HG03066 (cell line): ENCODE results near the gene PMM2.

ENCODE experiments used
- ATAC-seq: cut with Tn5 transposase; IDR thresholded peaks from one replicate; pipeline ENCODE4 v1.9.1; 2021; ENCODE audit warnings: low read depth; ENCODE audit not compliant: unreplicated experiment

PMM2 gene

DNA sequence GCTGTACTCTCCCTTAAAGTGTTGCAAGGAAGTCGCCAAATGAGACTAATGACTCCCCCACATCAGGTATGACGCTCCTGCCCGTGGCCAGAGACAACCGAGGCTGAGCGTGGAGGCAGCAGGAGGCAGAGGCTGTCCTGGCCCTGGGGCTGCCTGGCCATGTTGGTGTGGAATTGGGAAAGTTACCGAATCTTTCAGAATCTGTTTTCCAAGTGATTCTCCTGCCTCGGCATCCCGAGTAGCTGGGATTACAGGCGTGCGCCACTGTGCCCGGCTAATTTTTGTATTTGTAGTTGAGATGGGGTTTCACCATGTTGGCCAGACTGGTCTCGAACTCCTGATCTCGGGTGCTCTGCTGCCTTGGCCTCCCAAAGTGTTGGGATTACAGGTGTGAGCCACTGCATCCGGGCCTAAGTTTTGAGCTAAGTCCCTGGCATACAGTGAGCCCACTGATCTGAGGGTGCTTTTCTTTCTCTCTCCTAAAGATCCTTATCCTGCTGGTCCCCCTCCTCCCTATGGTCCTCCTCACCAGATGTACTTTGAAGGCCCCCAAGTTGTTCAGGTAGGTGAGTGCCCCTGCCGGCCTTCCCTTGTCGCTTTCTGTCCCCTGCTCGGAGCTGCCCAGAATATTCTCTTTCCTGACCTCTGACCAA is 85.2 kb downstream of the PMM2 start:
- no peak for ATAC-seq

DNA sequence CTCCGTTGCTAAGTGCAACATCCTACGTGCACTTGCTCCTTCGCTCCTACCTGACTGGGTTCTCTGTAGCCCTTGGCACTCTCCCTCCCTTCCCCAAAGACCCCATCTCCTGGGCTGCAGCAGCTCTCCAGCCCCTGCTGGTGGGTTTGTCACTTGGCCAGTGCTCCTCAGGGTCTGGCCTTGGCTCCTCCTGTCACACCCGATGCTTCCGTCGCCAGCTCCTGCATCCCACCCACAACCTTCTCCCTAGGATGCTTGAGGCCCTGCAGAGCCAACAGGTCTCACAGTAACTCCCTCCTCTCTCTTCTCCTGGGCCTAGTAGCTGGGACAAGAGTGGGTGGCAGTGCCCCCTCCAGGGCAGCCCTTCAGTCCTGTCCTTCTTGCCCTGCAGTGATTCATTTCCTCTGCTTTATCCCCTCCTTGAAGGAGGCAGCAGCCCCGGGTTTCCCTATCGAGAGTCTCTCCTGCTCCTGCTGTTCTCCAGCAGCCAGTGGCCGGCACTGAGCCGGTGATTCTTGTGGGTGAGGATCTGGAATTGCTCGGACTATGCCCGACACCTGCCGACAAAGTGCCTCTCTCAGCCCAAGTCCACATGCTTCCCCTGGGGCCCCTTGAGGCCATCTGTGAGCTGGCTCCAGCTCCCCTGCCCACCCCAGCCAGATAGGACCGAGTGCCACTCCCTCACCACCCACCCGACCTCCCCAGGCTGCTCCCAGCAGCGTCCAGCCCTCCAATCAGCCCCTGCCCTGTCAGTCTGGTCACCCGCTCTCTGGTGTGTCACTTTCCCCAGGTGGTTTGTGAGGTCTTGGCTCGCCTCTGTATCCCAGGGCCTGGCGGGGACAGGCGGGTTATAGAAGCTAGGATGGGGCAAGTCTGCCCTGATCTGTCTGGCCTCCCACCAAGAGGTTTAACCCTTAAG is 88.3 kb downstream of the PMM2 start:
- ATAC-seq = no peak

DNA sequence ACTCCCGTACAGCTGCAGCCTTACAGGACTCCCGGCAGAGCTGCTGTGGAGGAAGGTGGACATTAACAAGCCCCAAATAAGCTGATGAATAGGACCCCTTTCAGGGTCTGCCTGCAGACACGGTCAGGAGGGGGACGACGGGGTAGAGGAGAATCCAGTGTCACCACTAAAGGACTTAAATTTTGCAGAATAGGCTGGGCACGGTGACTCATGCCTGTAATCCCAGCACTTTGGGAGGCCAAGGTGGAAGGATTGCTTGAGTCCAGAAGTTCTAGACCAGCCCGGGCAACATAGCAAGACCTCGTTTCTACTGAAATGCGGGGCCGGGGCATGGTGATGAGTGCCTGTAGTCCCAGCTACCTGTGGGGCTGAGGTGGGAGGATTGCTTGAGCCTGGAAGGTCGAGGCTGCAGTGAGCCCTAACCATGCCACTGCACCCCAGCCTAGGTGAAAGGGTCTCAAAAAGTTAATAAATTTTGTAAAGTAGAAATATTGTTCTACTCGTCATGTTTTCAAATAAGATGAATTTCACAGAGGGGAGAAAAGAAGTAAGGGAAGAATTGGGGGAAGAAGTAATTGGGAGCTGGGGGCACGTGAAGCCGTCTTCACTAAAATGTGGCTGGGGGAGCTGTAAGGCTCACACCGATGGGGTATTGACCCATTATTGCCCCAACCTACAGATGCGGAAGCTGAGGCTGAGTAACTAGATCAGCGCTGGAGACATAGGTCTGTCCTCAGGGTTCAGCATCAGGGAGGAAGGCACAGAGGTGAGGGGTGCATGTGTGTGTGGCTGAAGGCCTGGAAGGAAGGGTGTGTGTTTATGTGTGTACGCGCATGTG is 89.2 kb downstream of the PMM2 start:
- no peak for ATAC-seq

DNA sequence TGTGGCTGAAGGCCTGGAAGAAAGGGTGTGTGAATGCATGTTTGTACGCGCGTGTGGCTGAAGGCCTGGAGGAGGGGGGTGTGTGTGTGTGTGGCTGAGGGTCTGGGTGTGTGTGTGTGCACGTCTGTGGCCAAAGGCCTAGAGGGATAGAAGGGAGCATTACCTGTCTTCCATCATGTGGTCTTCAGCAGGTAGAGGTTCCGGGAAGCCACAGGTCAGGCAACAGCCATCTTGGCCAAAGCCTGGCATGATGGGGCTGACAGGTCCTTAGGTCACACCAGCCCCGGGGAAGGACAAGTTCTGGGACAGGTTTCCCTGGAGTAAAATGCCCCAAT is 89.8 kb downstream of the PMM2 start:
- ATAC-seq = no peak

DNA sequence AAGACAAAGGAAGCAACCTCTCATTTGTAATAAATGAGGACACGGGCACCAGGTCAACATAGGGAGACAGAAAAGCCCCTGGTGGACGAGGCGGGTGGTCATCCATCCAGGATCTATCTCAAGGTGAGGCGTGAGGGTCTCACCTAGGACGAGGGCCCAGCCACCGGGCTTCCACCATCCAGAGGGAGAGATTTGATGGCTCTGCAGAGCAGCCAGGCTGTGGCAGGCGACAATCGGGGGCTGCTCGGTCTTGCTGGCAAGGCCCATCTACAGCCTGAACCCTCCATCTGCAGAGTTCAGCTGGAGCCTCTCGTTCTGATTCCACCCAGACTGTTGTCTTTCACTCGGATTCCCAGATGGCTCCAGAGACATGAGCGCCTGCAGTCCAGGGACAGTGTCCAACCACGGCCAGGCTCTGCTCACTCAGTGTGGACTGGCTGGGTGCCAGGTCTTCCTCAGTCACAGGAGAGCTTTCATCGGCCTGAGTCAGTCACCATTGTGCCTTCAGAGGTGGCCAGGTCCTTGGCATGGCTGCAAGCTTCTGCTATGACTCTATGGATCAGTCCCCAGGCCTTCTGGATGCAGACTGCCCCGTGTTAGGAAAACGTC is 90.4 kb downstream of the PMM2 start:
- no peak for ATAC-seq

DNA sequence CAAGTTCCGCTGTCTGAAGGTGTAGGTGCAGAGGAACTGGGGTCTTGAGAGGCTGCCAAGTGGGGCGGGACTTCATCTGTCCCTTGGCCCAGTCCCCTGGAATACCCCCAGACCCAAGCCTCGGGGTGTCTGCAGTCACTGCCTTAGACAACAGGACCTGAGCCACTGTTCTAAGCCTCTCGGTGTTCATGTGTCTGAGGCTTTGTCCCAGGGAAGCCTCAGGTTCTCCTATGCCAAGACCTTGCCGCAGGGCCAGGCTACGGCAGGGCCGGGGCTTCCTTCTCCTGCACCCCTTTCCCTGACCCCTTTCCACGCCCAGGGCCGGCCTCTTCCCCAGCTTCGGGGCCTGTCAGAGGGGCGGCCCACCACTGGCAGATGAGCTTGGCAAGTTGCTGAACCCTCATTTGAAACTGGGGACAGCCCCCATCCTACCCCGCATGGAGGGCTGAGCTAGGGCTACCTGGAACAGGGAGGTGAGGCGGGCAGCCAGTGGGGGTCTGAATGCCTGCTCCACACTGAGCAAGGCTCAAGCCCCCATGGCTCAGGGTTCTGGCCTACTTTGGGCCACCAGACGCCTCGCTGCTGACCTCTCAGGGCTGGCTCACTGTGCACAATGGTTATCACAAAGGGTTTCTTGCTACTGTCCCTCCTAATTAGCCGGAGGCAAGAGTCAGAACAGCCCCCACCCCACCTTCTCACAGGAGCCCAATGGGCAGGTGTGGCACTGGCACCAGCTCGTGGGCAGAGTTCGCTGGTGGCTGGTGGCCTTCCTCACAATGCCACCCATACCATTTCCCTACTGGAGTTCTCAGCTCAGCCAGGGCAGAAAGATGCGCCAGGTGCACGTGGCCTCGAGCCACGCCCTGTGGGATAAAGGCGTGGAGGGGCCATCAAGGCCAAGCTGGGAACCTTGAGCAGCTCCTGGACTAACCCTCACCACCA is 91.6 kb downstream of the PMM2 start:
- no peak for ATAC-seq

DNA sequence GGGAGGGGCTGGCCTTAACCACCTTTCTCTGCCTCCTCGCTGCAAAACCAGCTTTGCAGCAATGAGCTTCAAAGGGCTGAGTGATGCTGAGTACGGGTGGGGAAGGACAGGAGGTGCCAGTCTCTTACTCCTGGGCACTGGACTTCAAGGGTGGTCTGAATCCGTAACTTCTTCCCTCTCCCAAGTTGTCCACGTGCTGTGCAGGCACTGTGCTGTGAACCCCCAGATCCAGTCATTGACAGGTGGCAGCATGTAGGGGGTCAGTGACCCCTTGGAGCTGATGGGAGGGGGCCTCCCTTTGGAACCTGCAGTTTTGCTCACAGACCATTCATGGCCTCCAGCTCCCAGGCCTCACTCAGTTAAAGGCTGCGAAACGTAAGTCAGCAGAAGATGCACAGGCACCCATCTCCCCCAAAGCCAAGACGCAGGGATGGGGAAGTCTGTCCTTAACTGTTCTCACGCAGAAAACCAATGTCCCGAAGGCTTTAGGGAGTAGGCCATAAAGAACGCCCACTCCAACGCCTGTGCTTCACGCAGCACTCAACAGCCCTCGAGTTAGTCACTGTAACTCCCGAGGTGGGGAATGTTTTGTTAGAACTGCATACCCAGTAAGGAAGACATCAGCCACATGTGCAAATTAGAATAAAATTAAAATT is 92.4 kb downstream of the PMM2 start:
- no peak for ATAC-seq

DNA sequence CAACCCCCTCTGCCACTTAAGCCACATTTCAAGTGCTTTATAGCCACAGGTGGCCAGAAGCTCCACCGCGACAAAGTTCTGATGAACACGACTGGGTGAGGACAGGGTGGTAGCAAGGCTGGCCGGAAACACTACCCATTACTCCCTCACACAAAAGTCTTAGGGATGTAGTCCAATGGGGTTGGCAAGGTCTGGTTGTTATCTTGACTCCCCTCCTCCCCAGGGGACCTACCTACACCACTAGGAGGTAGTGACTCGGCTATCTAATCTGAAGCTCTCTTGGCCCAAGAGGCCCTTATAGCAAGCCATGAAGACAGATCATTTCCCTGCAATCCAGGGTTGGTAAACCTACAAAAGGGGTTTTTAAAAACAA is 92.9 kb downstream of the PMM2 start:
- no peak for ATAC-seq

DNA sequence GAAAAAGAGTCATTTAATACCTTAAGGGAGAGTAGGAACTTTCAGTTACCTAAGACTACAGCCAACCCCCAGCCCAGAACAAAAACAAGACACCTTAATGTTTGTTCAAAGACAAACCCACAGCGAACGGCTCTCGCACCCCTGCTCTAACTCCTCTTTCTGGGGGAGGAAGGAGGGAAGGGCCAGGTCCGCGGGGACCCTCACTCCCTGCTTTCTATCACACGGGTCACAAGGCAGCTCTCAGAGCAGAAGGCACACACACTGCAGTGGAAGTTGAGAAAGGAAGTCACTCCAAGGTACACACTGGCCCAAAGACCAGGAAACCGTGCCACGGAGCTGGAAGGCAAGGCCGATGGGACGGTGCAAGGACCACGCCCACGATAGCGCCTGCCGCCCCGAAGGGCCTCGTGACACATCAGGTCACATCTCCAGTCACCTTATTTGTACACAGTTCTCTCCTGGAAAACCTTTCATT is 94.5 kb downstream of the PMM2 start:
- ATAC-seq = peak; percentile 31

DNA sequence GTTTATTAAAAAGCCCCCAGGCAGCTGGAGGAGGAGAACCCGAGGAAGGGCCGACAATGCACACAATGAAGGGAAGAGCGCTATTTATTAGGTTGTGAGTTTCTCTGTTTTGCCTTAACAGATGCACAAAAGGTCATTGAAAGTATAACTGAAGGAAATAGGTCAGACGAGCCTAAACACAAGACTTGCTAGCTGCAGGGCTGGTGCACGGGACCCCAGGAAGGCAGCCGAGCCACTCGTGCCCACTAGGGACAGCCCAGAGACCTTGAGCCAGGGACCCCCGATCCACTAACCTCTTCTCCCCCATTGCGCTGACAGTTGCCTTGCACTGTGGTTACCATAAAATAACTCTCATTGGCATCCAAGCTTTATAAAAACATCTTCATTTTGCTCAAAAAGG is 95.8 kb downstream of the PMM2 start:
- no peak for ATAC-seq

DNA sequence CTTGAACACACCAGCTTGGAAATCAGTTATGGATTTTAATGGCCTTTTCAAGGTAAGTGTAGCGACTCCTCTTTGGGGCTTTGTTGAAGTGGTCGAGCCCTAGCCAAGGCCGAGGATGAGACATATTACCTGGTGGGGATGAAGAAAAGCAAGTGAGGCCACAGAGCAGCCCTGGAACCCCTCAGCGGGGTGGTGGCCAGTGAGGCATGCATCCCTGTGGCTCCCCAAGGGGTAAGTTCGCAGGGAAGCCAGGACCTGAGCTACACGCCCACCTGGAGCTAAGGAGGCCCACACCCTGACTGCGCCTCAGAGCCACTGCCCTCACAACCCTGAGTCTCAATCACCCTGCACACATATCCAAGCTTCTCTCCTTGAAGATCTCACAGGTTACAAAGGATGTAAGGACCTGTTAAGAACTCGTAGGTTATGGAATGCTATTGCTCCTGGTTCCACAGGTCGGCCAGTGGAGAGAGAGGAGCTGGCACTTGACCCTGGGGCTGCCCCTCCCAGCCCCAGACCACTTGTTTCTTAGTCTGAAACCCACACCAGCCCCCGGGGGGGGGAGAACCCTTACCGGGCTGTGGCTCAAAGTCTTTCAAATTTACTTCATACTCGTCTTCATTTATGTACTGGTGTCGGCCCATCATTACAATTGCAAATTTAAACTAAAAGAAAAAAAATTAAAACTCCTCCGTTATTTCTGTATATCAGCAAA is 96.5 kb downstream of the PMM2 start:
- ATAC-seq = no peak

DNA sequence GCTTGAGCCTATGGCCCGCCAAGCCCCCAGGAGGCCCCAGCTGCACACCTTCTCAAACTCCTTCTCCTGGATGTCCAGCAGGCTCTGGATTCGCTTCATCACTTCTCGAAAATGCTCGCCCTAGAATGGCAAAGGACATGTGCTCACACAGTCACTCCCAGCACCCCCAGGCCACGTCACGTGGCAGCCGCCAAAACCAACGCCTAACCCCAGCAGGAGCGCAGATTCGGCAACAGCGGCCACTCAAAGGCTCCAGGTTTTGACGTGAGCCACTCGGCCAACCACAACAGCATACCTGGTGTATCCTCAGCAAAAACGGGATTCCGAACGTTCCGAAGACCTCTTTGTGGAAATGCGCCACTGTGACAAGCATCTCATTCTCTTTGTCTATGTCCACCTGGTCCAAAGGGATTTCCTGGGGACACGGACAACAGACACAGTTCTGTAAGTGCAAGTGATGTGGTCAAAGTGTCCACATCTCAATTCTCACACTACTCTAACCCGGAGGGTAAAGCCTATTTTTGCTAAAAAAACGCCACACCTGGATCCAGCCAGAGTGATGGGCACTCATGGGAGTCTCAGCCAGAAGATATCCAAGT is 97.2 kb downstream of the PMM2 start:
- no peak for ATAC-seq

DNA sequence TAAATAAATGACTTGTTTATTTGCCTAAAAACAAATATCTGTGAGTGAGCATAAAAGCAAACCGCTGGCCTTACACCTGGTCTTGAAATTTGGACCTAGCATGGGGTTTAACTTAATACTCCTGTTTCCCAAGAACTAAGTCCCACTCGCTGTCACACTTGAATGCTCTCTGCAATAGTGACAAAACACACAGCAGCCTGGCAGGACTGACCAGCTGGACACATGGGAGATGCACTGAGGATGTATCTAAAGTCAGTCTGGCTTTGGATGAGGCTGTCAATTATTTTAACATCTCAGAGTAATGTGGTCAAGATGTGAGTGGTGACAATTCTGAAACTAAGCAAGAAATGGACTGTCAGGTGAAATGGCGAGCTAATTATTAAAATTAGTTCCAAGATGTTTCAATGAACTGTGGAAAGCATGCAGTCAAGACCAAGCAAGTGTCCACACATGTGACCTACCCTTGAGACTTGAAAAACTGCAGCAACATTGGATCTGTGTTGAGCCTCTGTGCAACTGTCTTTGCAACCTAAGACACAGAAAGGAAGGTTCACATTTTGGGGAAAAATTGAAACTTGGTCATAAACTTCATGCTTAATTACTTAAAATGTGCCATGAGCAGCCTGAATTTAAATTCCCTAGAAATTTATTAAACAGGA is 101.2 kb downstream of the PMM2 start:
- ATAC-seq = no peak
